ENCODE data around the gene STC2.

STC2 gene

DNA sequence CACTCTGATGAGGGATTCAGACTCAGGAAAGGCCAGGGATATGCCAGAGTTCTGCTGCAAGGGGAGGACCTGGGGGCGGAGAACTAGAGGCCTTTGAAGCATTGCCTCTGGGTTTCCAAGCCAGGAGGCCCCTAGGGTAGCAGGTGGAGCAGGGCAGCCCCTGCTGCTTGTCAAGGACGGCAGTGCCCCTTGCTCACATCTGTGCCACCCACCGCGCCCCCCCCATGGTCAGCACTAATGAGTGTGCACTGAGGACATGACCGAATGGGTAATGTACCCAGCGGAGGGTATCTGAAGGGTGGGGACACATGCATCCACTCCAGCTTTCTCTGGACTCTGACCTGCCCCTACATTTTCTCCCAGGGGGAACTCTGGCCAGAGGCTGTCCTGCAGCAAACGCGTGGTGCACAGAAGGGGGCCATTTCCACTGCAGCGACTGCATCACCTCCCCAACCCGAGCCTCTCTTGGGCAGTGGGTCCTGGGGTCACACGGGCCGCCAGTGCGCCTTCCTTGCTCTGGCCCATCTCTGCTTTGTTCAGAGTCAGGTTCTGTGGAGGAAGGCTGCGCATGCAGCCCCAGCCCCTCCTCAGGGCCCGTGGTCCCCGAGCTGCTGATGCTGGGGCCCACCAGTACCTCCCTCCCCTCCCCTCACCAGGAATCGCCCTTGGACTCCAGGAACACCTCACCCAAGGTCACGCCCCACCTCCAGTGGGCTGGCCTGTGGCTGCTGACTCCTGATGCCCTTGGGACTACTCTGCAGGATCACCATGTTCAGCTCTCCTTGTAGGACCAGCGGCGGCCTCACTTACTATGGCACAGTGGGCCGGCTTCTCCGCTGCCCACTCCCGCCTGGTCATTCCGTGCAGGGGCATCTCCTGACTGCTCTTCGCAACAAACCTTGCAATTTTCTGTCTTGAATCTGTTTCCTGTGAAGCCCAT, 31.2 kb downstream of the STC2 start:
- Histone ChIP-seq H3K4me2 (ENCODE audit: low read length) (no peak overlapping the region), H3K23ac (ENCODE audit: low read length) (no peak overlapping the region), H3K4ac (ENCODE audit: low read depth, low read length) (no peak overlapping the region), H3K79me1 (ENCODE audit: low read length) (no peaks in the 10 kb centered on the region), H3K79me2 (ENCODE audit: control insufficient read depth, insufficient read depth, low read length) (no peaks in the 10 kb centered on the region), H3K18ac (ENCODE audit: low read length) (no peak overlapping the region), H2BK120ac (ENCODE audit: low read depth, low read length) (no peak overlapping the region), H3K4me3 (ENCODE audit: low read length) (no peak overlapping the region), H3K27me3 (ENCODE audit: insufficient read depth, low read length, poor library complexity) (no peaks in the 10 kb centered on the region), H2BK15ac (replicated peaks; ENCODE audit: low read depth) (no peak overlapping the region), H2BK5ac (ENCODE audit: low read length) (no peak overlapping the region), H4K8ac (ENCODE audit: low read depth, low read length) (no peak overlapping the region), H3K9ac (ENCODE audit: low read length) (no peak overlapping the region), H3K4me1 (ENCODE audit: control insufficient read depth, low read depth, low read length) (no peaks in the 10 kb centered on the region), H2AK5ac (ENCODE audit: low read length) (no peak overlapping the region), H4K5ac (ENCODE audit: low read length) (no peak overlapping the region), H3K56ac (ENCODE audit: low read length) (no peak overlapping the region), H3K36me3 (ENCODE audit: control insufficient read depth, insufficient read depth, low read length) (no peaks in the 10 kb centered on the region), H3K27ac (ENCODE audit: low read depth, low read length) (no peak overlapping the region)
- WGBS (ENCODE audit: extremely low coverage, insufficient coverage, low lambda C conversion rate) = no CpG with 5 or more reads among the region's 25 CpGs
- peak; percentile 59 for DNase-seq

DNA sequence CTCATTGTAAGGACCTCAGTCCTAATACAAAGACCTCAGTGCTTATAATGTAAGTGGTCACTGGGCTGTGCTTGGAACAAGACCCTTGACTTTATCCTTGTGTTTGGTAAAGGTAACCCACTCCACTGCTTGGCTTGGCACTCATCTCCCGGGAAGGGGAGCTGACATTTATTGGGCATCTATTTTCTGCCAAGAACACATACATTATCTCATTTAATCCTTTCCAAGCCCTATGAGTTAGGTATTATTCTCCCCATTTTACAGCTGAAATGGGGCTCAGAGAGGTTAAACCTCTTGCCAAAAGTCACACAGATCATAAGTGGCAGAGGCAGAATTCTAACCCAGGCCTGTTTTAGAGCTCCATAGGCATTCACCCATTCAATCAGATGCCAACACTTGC, 32.4 kb downstream of the STC2 start:
- H3K4ac ChIP-seq (ENCODE audit: low read depth, low read length) = no peak overlapping the region
- H3K18ac ChIP-seq (ENCODE audit: low read length) = no peak overlapping the region
- no peaks in the 10 kb centered on the region for H3K79me1 ChIP-seq (ENCODE audit: low read length)
- no CpG with 5 or more reads among the region's 1 CpG for WGBS (ENCODE audit: extremely low coverage, insufficient coverage, low lambda C conversion rate)
- H3K9ac ChIP-seq (ENCODE audit: low read length) = no peak overlapping the region
- no peak overlapping the region for H3K23ac ChIP-seq (ENCODE audit: low read length)
- no peak overlapping the region for H3K56ac ChIP-seq (ENCODE audit: low read length)
- H3K4me2 ChIP-seq (ENCODE audit: low read length) = no peak overlapping the region
- no peaks in the 10 kb centered on the region for H3K79me2 ChIP-seq (ENCODE audit: control insufficient read depth, insufficient read depth, low read length)
- no peak overlapping the region for H2BK15ac ChIP-seq (replicated peaks; ENCODE audit: low read depth)
- no peak for DNase-seq
- no peak overlapping the region for H2BK5ac ChIP-seq (ENCODE audit: low read length)
- H4K5ac ChIP-seq (ENCODE audit: low read length) = no peak overlapping the region
- no peak overlapping the region for H2AK5ac ChIP-seq (ENCODE audit: low read length)
- no peak overlapping the region for H3K27ac ChIP-seq (ENCODE audit: low read depth, low read length)
- no peaks in the 10 kb centered on the region for H3K4me1 ChIP-seq (ENCODE audit: control insufficient read depth, low read depth, low read length)
- no peak overlapping the region for H3K4me3 ChIP-seq (ENCODE audit: low read length)
- H2BK120ac ChIP-seq (ENCODE audit: low read depth, low read length) = no peak overlapping the region
- H3K27me3 ChIP-seq (ENCODE audit: insufficient read depth, low read length, poor library complexity) = no peaks in the 10 kb centered on the region
- H4K8ac ChIP-seq (ENCODE audit: low read depth, low read length) = no peak overlapping the region
- no peaks in the 10 kb centered on the region for H3K36me3 ChIP-seq (ENCODE audit: control insufficient read depth, insufficient read depth, low read length)

DNA sequence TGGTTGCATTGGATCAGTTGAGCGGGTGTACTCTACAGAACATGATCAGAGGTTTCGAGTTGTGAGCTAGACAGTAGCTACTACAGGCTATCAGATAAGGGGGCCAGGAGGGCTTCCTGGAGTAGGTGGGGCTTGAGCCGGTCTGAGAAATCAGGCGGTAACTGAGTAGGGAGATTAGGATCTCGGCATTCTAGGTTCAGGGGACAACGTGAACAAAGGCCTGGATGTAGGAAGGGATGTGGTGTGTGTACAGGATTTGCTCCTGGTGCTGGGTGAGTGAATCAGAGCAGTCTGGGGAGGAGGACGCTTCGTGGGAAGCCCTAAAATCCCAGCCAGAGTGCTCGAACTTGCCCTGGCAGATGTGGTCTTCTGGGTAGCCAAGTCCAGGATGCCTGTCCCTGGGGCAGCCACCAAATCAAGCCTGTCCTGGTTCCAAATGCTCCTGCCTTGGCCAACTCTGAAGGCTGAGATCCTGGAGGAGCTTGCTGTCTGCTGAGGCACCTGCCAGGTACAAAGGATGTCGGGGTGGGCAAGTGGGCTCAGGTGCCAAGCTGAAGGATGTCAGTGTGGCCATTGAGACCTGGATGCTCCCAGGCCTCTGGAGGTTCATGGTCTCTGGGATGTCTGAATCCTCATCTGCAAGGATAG, 33.4 kb downstream of the STC2 start:
- H3K23ac ChIP-seq (ENCODE audit: low read length) = peak overlapping the region; percentile 84
- H4K5ac ChIP-seq (ENCODE audit: low read length) = no peak overlapping the region
- no peak overlapping the region for H4K8ac ChIP-seq (ENCODE audit: low read depth, low read length)
- H3K9ac ChIP-seq (ENCODE audit: low read length) = no peak overlapping the region
- H3K36me3 ChIP-seq (ENCODE audit: control insufficient read depth, insufficient read depth, low read length) = no peaks in the 10 kb centered on the region
- no peaks in the 10 kb centered on the region for H3K27me3 ChIP-seq (ENCODE audit: insufficient read depth, low read length, poor library complexity)
- H2BK5ac ChIP-seq (ENCODE audit: low read length) = no peak overlapping the region
- H3K18ac ChIP-seq (ENCODE audit: low read length) = no peak overlapping the region
- no peak overlapping the region for H3K56ac ChIP-seq (ENCODE audit: low read length)
- no peak overlapping the region for H2BK15ac ChIP-seq (replicated peaks; ENCODE audit: low read depth)
- WGBS (ENCODE audit: extremely low coverage, insufficient coverage, low lambda C conversion rate) = no CpG with 5 or more reads among the region's 10 CpGs
- H3K79me2 ChIP-seq (ENCODE audit: control insufficient read depth, insufficient read depth, low read length) = no peaks in the 10 kb centered on the region
- no peaks in the 10 kb centered on the region for H3K4me1 ChIP-seq (ENCODE audit: control insufficient read depth, low read depth, low read length)
- DNase-seq = peak; percentile 55
- H2AK5ac ChIP-seq (ENCODE audit: low read length) = no peak overlapping the region
- no peak overlapping the region for H3K4ac ChIP-seq (ENCODE audit: low read depth, low read length)
- H2BK120ac ChIP-seq (ENCODE audit: low read depth, low read length) = no peak overlapping the region
- H3K4me2 ChIP-seq (ENCODE audit: low read length) = no peak overlapping the region
- no peak overlapping the region for H3K4me3 ChIP-seq (ENCODE audit: low read length)
- no peaks in the 10 kb centered on the region for H3K79me1 ChIP-seq (ENCODE audit: low read length)
- H3K27ac ChIP-seq (ENCODE audit: low read depth, low read length) = no peak overlapping the region

DNA sequence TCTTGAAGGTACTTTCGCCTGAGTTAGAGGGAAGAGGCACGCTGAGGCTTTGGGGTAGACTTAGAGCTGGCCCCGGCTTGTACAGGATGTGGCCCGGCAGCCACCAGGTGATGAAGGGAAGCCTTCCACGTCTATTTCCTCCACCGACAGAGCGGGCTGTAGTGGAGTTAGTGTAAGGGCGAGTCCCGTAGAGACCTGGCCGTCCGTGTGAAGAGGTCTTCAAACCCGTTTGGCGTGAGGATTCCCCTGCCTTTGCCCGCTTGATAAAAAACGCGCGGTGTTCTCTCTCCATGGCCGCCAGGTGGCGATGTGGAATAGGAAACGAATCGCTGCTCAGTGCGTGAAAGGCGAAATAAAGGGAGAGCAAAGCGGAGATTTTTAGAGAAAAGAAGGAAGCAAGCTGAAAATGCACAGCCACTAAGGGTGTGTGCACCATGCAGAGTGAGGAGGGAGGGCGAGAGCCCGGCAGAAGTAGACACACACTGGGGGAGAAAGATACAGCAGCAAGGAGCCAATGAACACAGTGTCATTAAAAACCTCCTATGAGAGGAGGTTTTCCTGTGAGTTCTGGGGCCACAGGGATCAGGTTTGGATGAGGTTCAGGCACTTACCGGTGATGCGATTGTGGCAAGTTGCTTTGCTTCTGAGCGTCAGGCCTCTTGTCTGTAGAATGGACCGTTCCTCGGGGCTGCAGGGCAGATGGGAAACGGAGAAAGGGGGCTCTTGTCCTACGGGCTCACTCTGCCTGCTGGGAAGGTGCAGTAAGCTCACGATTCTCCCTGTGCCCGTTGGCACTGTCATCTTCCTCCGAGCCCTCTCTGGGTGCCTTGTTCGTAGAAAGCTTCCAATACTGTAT, 34.2 kb downstream of the STC2 start:
- DNase-seq = peak; percentile 88
- H2BK5ac ChIP-seq (ENCODE audit: low read length) = no peak overlapping the region
- no peaks in the 10 kb centered on the region for H3K4me1 ChIP-seq (ENCODE audit: control insufficient read depth, low read depth, low read length)
- no CpG with 5 or more reads among the region's 37 CpGs for WGBS (ENCODE audit: extremely low coverage, insufficient coverage, low lambda C conversion rate)
- no peak overlapping the region for H4K5ac ChIP-seq (ENCODE audit: low read length)
- no peaks in the 10 kb centered on the region for H3K79me2 ChIP-seq (ENCODE audit: control insufficient read depth, insufficient read depth, low read length)
- H3K18ac ChIP-seq (ENCODE audit: low read length) = no peak overlapping the region
- no peak overlapping the region for H3K4ac ChIP-seq (ENCODE audit: low read depth, low read length)
- no peak overlapping the region for H3K23ac ChIP-seq (ENCODE audit: low read length)
- H3K36me3 ChIP-seq (ENCODE audit: control insufficient read depth, insufficient read depth, low read length) = no peaks in the 10 kb centered on the region
- H3K4me2 ChIP-seq (ENCODE audit: low read length) = peak overlapping the region; percentile 13
- H2AK5ac ChIP-seq (ENCODE audit: low read length) = no peak overlapping the region
- H3K56ac ChIP-seq (ENCODE audit: low read length) = peak overlapping the region; percentile 79
- peak overlapping the region; percentile 41 for H3K9ac ChIP-seq (ENCODE audit: low read length)
- no peak overlapping the region for H4K8ac ChIP-seq (ENCODE audit: low read depth, low read length)
- H3K27me3 ChIP-seq (ENCODE audit: insufficient read depth, low read length, poor library complexity) = no peaks in the 10 kb centered on the region
- H2BK120ac ChIP-seq (ENCODE audit: low read depth, low read length) = no peak overlapping the region
- no peak overlapping the region for H3K27ac ChIP-seq (ENCODE audit: low read depth, low read length)
- H3K4me3 ChIP-seq (ENCODE audit: low read length) = no peak overlapping the region
- H3K79me1 ChIP-seq (ENCODE audit: low read length) = no peaks in the 10 kb centered on the region
- H2BK15ac ChIP-seq (replicated peaks; ENCODE audit: low read depth) = no peak overlapping the region

DNA sequence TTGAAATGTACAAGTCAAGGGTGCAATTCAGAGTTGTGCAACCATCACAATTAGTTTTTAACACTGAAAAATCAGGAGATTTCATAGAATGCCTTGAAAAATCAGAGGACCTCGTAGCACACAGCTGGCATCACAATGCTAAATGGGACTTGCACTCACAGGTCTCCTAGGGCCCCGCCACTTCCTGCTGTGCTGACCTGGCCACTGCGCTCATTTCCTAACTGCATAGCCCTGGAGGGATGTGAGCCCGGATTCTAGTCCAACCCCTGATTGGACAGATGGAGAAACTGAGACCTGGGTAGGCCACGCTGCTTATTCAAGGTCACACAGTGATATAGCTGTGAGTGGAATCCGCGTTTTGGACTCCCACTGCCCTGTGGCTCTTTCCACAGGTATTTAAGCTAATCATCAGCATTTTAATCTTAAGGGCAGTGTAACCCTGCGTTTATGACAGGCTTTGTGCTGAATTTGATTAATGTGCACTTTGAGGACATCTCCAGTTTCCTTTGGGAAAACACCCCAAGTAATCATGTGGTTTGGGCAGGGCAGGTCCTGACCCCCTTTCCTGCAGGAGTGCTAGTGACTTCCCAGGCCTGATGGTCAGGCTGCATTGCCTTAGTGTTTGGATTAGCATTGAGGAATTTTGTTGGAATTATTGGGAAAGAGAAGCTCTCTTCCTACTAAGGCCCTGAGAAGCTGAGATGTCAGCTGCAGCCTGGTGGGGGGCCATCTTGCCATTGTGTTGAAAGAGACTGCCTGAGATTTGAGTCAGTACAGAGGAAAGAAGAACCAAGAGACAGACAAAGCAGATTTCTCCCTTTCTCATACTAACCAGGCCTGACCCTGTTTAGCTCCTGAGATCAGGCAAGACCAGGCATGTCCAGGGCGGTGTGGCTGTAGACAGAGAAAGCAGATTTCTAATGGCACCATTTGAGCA, 36.2 kb downstream of the STC2 start:
- H3K27me3 ChIP-seq (ENCODE audit: insufficient read depth, low read length, poor library complexity) = no peaks in the 10 kb centered on the region
- H3K27ac ChIP-seq (ENCODE audit: low read depth, low read length) = peak overlapping the region; percentile 76
- peak overlapping the region; percentile 14 for H2BK15ac ChIP-seq (replicated peaks; ENCODE audit: low read depth)
- H3K4me3 ChIP-seq (ENCODE audit: low read length) = no peak overlapping the region
- H2AK5ac ChIP-seq (ENCODE audit: low read length) = no peak overlapping the region
- H3K56ac ChIP-seq (ENCODE audit: low read length) = peak overlapping the region; percentile 75
- H3K4me2 ChIP-seq (ENCODE audit: low read length) = no peak overlapping the region
- no CpG with 5 or more reads among the region's 9 CpGs for WGBS (ENCODE audit: extremely low coverage, insufficient coverage, low lambda C conversion rate)
- H3K79me2 ChIP-seq (ENCODE audit: control insufficient read depth, insufficient read depth, low read length) = no peaks in the 10 kb centered on the region
- no peak overlapping the region for H4K8ac ChIP-seq (ENCODE audit: low read depth, low read length)
- no peaks in the 10 kb centered on the region for H3K4me1 ChIP-seq (ENCODE audit: control insufficient read depth, low read depth, low read length)
- peak overlapping the region; percentile 61 for H3K18ac ChIP-seq (ENCODE audit: low read length)
- H3K23ac ChIP-seq (ENCODE audit: low read length) = no peak overlapping the region
- no peak overlapping the region for H2BK5ac ChIP-seq (ENCODE audit: low read length)
- peak overlapping the region; percentile 31 for H2BK120ac ChIP-seq (ENCODE audit: low read depth, low read length)
- no peak overlapping the region for H3K4ac ChIP-seq (ENCODE audit: low read depth, low read length)
- peak overlapping the region; percentile 44 for H3K9ac ChIP-seq (ENCODE audit: low read length)
- no peaks in the 10 kb centered on the region for H3K36me3 ChIP-seq (ENCODE audit: control insufficient read depth, insufficient read depth, low read length)
- DNase-seq = peak; percentile 79
- H4K5ac ChIP-seq (ENCODE audit: low read length) = no peak overlapping the region
- no peaks in the 10 kb centered on the region for H3K79me1 ChIP-seq (ENCODE audit: low read length)

Measured in mesendoderm (in vitro differentiated cells).